CD4-positive, CD25-positive, alpha-beta regulatory T cell (primary cell): ENCODE measurements around the gene DACT3. TPM values are rescaled to one million over a fixed set of nuclear protein-coding genes. Genes with fewer than 3 reads are reported as not detected.

Source experiments
- ATAC-seq, 2 donors: fragments of 150-1000 bp; cut with Tn5 transposase; one replicate each; pipeline ENCODE4 v1.10.0; 2021; ENCODE audit warnings: low read depth in 2 of 2, moderate number of reproducible peaks in 2 of 2, moderate library complexity in 1 of 2
- DNase-seq, 3 donors: peaks; one replicate each; pipeline versions ENCODE4 v3.0.0 to v3.0.0-alpha.2; 2012 to 2022; ENCODE audit warnings: mixed read lengths in 1 of 3
- H3K27ac ChIP-seq: one replicate; pipeline ENCODE4 v1.7.0; 2013; ENCODE audit warnings: mild to moderate bottlenecking, low read length; ENCODE audit not compliant: insufficient read depth, poor library complexity, severe bottlenecking
- H3K27me3 ChIP-seq: one replicate; pipeline ENCODE4 v1.7.0; 2013; ENCODE audit warnings: low read length; ENCODE audit not compliant: control insufficient read depth, insufficient read depth
- H3K36me3 ChIP-seq: one replicate; pipeline ENCODE4 v1.7.0; 2013; ENCODE audit warnings: mild to moderate bottlenecking, low read length, moderate library complexity; ENCODE audit not compliant: control insufficient read depth, insufficient read depth
- H3K4me1 ChIP-seq: 2 replicates; pipeline ENCODE4 v1.7.0; 2013; ENCODE audit warnings: mild to moderate bottlenecking, low read length; ENCODE audit not compliant: insufficient read depth, control insufficient read depth, poor library complexity, severe bottlenecking
- H3K4me3 ChIP-seq: one replicate; pipeline ENCODE4 v1.7.0; 2013; ENCODE audit warnings: low read depth, mild to moderate bottlenecking, low read length, moderate library complexity
- H3K9me3 ChIP-seq, 2 experiments: 1 replicate in 1 of 2; 2 replicates in 1 of 2; pipeline ENCODE4 v1.7.0; 2013; ENCODE audit warnings: low read length in 2 of 2, mild to moderate bottlenecking in 1 of 2, moderate library complexity in 1 of 2; ENCODE audit not compliant: control insufficient read depth in 2 of 2
- H3K27ac Mint-ChIP-seq, 3 donors: one replicate each; pipeline ENCODE4 v1.8.0; 2020 to 2022; ENCODE audit warnings: mild to moderate bottlenecking in 3 of 3, mixed read lengths in 3 of 3, moderate library complexity in 2 of 3
- H3K27me3 Mint-ChIP-seq: one replicate; pipeline ENCODE4 v1.8.0; 2022; ENCODE audit warnings: mild to moderate bottlenecking, mixed read lengths
- H3K36me3 Mint-ChIP-seq: one replicate; pipeline ENCODE4 v1.8.0; 2020; ENCODE audit warnings: mixed read lengths
- H3K4me1 Mint-ChIP-seq, 4 donors: one replicate each; pipeline ENCODE4 v1.8.0; 2020 to 2022; ENCODE audit warnings: mixed read lengths in 4 of 4, mild to moderate bottlenecking in 1 of 4
- H3K4me3 Mint-ChIP-seq, 4 donors: one replicate each; pipeline ENCODE4 v1.8.0; 2020 to 2022; ENCODE audit warnings: mild to moderate bottlenecking in 4 of 4, mixed read lengths in 4 of 4, moderate library complexity in 3 of 4
- H3K9me3 Mint-ChIP-seq, 7 donors: one replicate each; pipeline ENCODE4 v1.8.0; 2020 to 2022; ENCODE audit warnings: mixed read lengths in 7 of 7, mild to moderate bottlenecking in 3 of 7, moderate library complexity in 2 of 7
- polyA plus RNA-seq, 4 donors: library from polyadenylated mRNA; unstranded; fragments of 300-500 nt; fragmentation: Illumina TruSeq; gene quantifications; one replicate each; pipeline ENCODE4 v1.2.3, GENCODE V29; 2021
- total RNA-seq: library from RNA; stranded (reverse); gene quantifications from one replicate; pipeline ENCODE4 v1.2.3, GENCODE V29; 2022

The DACT3 gene
- total RNA-seq (not detected), polyA plus RNA-seq (not detected)

GRCh38 chr19:46661020-46661731 is at the start of gene DACT3:
Gene DACT3 (minus strand): TSS chr19:46661182. CDS start chr19:46661064, 118 bp downstream.
- Histone ChIP-seq H3K4me3 (peak within 1 kb of the TSS; percentile 76), H3K27me3 (peaks cover 12% of the 10 kb centered on the region), H3K27ac (peak within 1 kb of the TSS; percentile 70), H3K36me3 (no peaks in the 10 kb centered on the region), H3K4me1 (peaks cover 30% of the 10 kb centered on the region), H3K9me3 (no peaks in the 10 kb centered on the region)
- Mint-ChIP-seq H3K27me3 (peaks cover 36% of the 10 kb centered on the region), H3K36me3 (no peaks in the 10 kb centered on the region), H3K4me3 (peak within 1 kb of the TSS; percentile 64 to 92 (median 86)), H3K4me1 (peaks cover 5 to 28% (median 8%) of the 10 kb centered on the region in 4 donors), H3K9me3 (no peaks in the 10 kb centered on the region), H3K27ac (peak within 1 kb of the TSS; percentile 76 to 90 (median 80))
- DNase-seq (peak; percentile 100), ATAC-seq (peak; percentile 89 to 92)

GRCh38 chr19:46710687-46711086 is 49.7 kb upstream of the DACT3 start:
- H3K27me3 ChIP-seq = no peaks in the 10 kb centered on the region
- H3K36me3 ChIP-seq = peaks cover 52% of the 10 kb centered on the region
- Mint-ChIP-seq H3K27ac (peak overlapping the region in 1 of 3 donors; percentile 69), H3K9me3 (no peaks in the 10 kb centered on the region), H3K4me1 (peaks cover 4 to 39% (median 24%) of the 10 kb centered on the region in 4 donors), H3K27me3 (no peaks in the 10 kb centered on the region), H3K4me3 (peak overlapping the region in 1 of 4 donors; percentile 56), H3K36me3 (peaks cover 18% of the 10 kb centered on the region)
- ATAC-seq (no peak), DNase-seq (no peak)
- H3K4me3 ChIP-seq = no peak overlapping the region
- H3K9me3 ChIP-seq = no peaks in the 10 kb centered on the region
- peaks cover 30% of the 10 kb centered on the region for H3K4me1 ChIP-seq
- no peak overlapping the region for H3K27ac ChIP-seq

GRCh38 chr19:46704379-46705076 is 43.5 kb upstream of the DACT3 start:
- Mint-ChIP-seq H3K27ac (peak overlapping the region in 2 of 3 donors; percentile 88 to 91), H3K9me3 (no peaks in the 10 kb centered on the region), H3K36me3 (peaks cover 24% of the 10 kb centered on the region), H3K27me3 (no peaks in the 10 kb centered on the region), H3K4me3 (peak overlapping the region in 2 of 4 donors; percentile 17 to 62), H3K4me1 (peaks cover 0 to 20% (median 15%) of the 10 kb centered on the region in 4 donors)
- Histone ChIP-seq H3K36me3 (peaks cover 83% of the 10 kb centered on the region), H3K4me1 (peaks cover 7% of the 10 kb centered on the region), H3K27me3 (no peaks in the 10 kb centered on the region), H3K27ac (no peak overlapping the region), H3K9me3 (no peaks in the 10 kb centered on the region), H3K4me3 (no peak overlapping the region)
- ATAC-seq = peak; percentile 87 to 89
- peak; percentile 73 to 80 (median 76) for DNase-seq

GRCh38 chr19:46700704-46701103 is 39.7 kb upstream of the DACT3 start:
- no peak for ATAC-seq
- no peak overlapping the region for H3K27ac Mint-ChIP-seq

GRCh38 chr19:46698395-46699321 is 37.7 kb upstream of the DACT3 start:
- H3K4me3 Mint-ChIP-seq = no peak overlapping the region

More at GRCh38 chr19:46700704-46701103, 39.7 kb upstream of the DACT3 start:
- H3K4me1 ChIP-seq = peaks cover 7% of the 10 kb centered on the region
- H3K4me3 ChIP-seq = no peak overlapping the region
- H3K27me3 ChIP-seq = no peaks in the 10 kb centered on the region
- H3K27me3 Mint-ChIP-seq = no peaks in the 10 kb centered on the region
- peaks cover 82% of the 10 kb centered on the region for H3K36me3 ChIP-seq
- H3K9me3 Mint-ChIP-seq = no peaks in the 10 kb centered on the region
- no peak overlapping the region for H3K4me3 Mint-ChIP-seq
- H3K9me3 ChIP-seq = no peaks in the 10 kb centered on the region
- no peak for DNase-seq
- H3K4me1 Mint-ChIP-seq = peaks cover 0 to 12% (median 11%) of the 10 kb centered on the region in 4 donors
- no peak overlapping the region for H3K27ac ChIP-seq
- peaks cover 29% of the 10 kb centered on the region for H3K36me3 Mint-ChIP-seq

GRCh38 chr19:46697204-46697960 is 36.4 kb upstream of the DACT3 start:
- peaks cover 0 to 7% (median 5%) of the 10 kb centered on the region in 4 donors for H3K4me1 Mint-ChIP-seq
- Histone ChIP-seq H3K4me3 (no peak overlapping the region), H3K9me3 (no peaks in the 10 kb centered on the region), H3K4me1 (no peaks in the 10 kb centered on the region), H3K27me3 (no peaks in the 10 kb centered on the region), H3K27ac (no peak overlapping the region), H3K36me3 (peaks cover 92% of the 10 kb centered on the region)
- no peaks in the 10 kb centered on the region for H3K9me3 Mint-ChIP-seq
- no peaks in the 10 kb centered on the region for H3K27me3 Mint-ChIP-seq
- H3K36me3 Mint-ChIP-seq = peaks cover 30% of the 10 kb centered on the region
- ATAC-seq (peak in 1 of 2 donors; percentile 18), DNase-seq (no peak)
- H3K4me3 Mint-ChIP-seq = no peak overlapping the region
- H3K27ac Mint-ChIP-seq = no peak overlapping the region

More at GRCh38 chr19:46698395-46699321, 37.7 kb upstream of the DACT3 start:
- Mint-ChIP-seq H3K9me3 (no peaks in the 10 kb centered on the region), H3K4me1 (peaks cover 0 to 4% (median 2%) of the 10 kb centered on the region in 4 donors), H3K27ac (peak overlapping the region in 1 of 3 donors; percentile 31), H3K27me3 (no peaks in the 10 kb centered on the region), H3K36me3 (peaks cover 25% of the 10 kb centered on the region)
- Histone ChIP-seq H3K27ac (no peak overlapping the region), H3K9me3 (no peaks in the 10 kb centered on the region), H3K27me3 (no peaks in the 10 kb centered on the region), H3K36me3 (peaks cover 92% of the 10 kb centered on the region), H3K4me3 (no peak overlapping the region), H3K4me1 (no peaks in the 10 kb centered on the region)
- ATAC-seq (no peak), DNase-seq (no peak)

- Histone ChIP-seq H3K9me3 (no peaks in the 10 kb centered on the region), H3K4me1 (no peaks in the 10 kb centered on the region), H3K27me3 (no peaks in the 10 kb centered on the region), H3K36me3 (peaks cover 92% of the 10 kb centered on the region), H3K4me3 (no peak overlapping the region), H3K27ac (no peak overlapping the region)
- H3K9me3 Mint-ChIP-seq = no peaks in the 10 kb centered on the region
- DNase-seq (no peak), ATAC-seq (no peak)
- no peaks in the 10 kb centered on the region for H3K27me3 Mint-ChIP-seq
- peaks cover 0 to 7% (median 5%) of the 10 kb centered on the region in 4 donors for H3K4me1 Mint-ChIP-seq
- no peak overlapping the region for H3K27ac Mint-ChIP-seq
- H3K4me3 Mint-ChIP-seq = no peak overlapping the region
- peaks cover 35% of the 10 kb centered on the region for H3K36me3 Mint-ChIP-seq
Observed at GRCh38 chr19:46696866-46697203, 35.9 kb upstream of the DACT3 start.
